PC-9 (cell line): ENCODE data around the gene MATK. TPM values are rescaled to one million over a fixed set of nuclear protein-coding genes. Genes with fewer than 3 reads are reported as not detected.

Experiments used
- BruUV-seq: library from RNA; stranded (reverse); fragments of 400-500 nt; replicated peaks from 2 replicates; lab custom pipeline; 2021; lab: Mats Ljungman, UMichigan
- CTCF ChIA-PET: fragments of 300-600 bp; sonication (Branson Sonifier 250); formaldehyde crosslinking; loops from one replicate; lab custom pipeline; 2022; ENCODE audit warnings: antibody characterized with exemption; lab: Charles Lee
- POLR2A ChIA-PET: fragments of 300-600 bp; sonication (Branson Sonifier 250); formaldehyde crosslinking; loops from one replicate; lab custom pipeline; 2022; ENCODE audit warnings: antibody characterized with exemption; ENCODE audit not compliant: unreplicated experiment; lab: Charles Lee
- DNase-seq, 2 experiments: peaks; one replicate each; pipeline versions ENCODE4 v3.0.0 to v3.0.0-alpha.2; 2015 to 2022; ENCODE audit warnings: mixed read lengths in 1 of 2
- H2AFZ ChIP-seq: fragments of 200-600 bp; sonication (generic); 2 replicates; pipeline ENCODE4 v1.8.1; 2017; ENCODE audit warnings: antibody characterized with exemption
- H3F3A ChIP-seq: fragments of 200-600 bp; sonication (generic); 2 replicates; pipeline ENCODE4 v1.8.1; 2017; ENCODE audit warnings: antibody characterized with exemption, mild to moderate bottlenecking, low read depth; ENCODE audit not compliant: insufficient read depth
- H3K27ac ChIP-seq: fragments of 200-600 bp; sonication (generic); 2 replicates; pipeline ENCODE4 v1.6.1; 2016; ENCODE audit warnings: mixed run types
- H3K27me3 ChIP-seq: fragments of 200-600 bp; sonication (generic); 2 replicates; pipeline ENCODE4 v1.6.1; 2016; ENCODE audit warnings: low read depth, mixed run types; ENCODE audit not compliant: insufficient read depth
- H3K36me3 ChIP-seq: fragments of 200-600 bp; sonication (generic); 2 replicates; pipeline ENCODE4 v1.6.1; 2016; ENCODE audit warnings: low read depth, mixed run types
- H3K4me1 ChIP-seq: fragments of 200-600 bp; sonication (generic); replicated peaks from 2 replicates; pipeline ENCODE4 v1.6.1; 2016; ENCODE audit warnings: mixed run types; ENCODE audit not compliant: insufficient read depth
- H3K4me2 ChIP-seq: fragments of 200-600 bp; sonication (generic); 2 replicates; pipeline ENCODE4 v1.6.1; 2017; ENCODE audit warnings: mixed run types
- H3K4me3 ChIP-seq: fragments of 200-600 bp; sonication (generic); 2 replicates; pipeline ENCODE4 v1.6.1; 2016; ENCODE audit warnings: mixed run types
- H3K79me2 ChIP-seq: fragments of 200-600 bp; sonication (generic); 2 replicates; pipeline ENCODE4 v1.6.1; 2017; ENCODE audit warnings: low read depth, mixed run types
- H3K9me2 ChIP-seq: fragments of 200-600 bp; sonication (generic); 2 replicates; pipeline ENCODE4 v1.8.1; 2017; ENCODE audit warnings: mild to moderate bottlenecking; ENCODE audit not compliant: insufficient read depth
- H3K9me3 ChIP-seq: fragments of 200-600 bp; sonication (generic); 2 replicates; pipeline ENCODE4 v1.8.1; 2016; ENCODE audit warnings: low read depth; ENCODE audit not compliant: insufficient read depth
- H4K20me1 ChIP-seq: fragments of 200-600 bp; sonication (generic); 2 replicates; pipeline ENCODE4 v1.8.1; 2017; ENCODE audit not compliant: insufficient read depth
- CTCF ChIP-seq: fragments of 200-600 bp; sonication (generic); conservative IDR thresholded peaks from 2 replicates; pipeline ENCODE4 v1.6.1; 2017; ENCODE audit warnings: mixed run types, antibody characterized with exemption, mild to moderate bottlenecking, moderate library complexity
- EZH2 ChIP-seq: fragments of 200-600 bp; sonication (generic); IDR thresholded peaks from 2 replicates; pipeline ENCODE4 v1.8.0; 2017; ENCODE audit warnings: antibody characterized with exemption, low read depth
- intact Hi-C: fragments of 100-400 bp; cut with micrococcal nuclease; formaldehyde crosslinking; loops from one replicate; pipeline ENCODE4 v1.10.0; 2022; ENCODE audit not compliant: unreplicated experiment
- total RNA-seq: library from RNA; stranded (reverse); gene quantifications from 2 replicates; pipeline ENCODE4 v1.2.3, GENCODE V29; 2021

Gene MATK
- total RNA-seq, 1 experiment from 2014 or later = not detected

- POLR2A ChIA-PET = no interaction called here
- intact Hi-C loops = no loop called here
- no peak overlapping the region for H3K4me2 ChIP-seq
Observed at GRCh38 chr19:3790209-3790734, 4.1 kb upstream of the MATK start.

GRCh38 chr19:3788996-3789778, 3.0 kb upstream of the MATK start:
- Histone ChIP-seq H3K79me2 (no peaks in the 10 kb centered on the region), H3K9me3 (no peaks in the 10 kb centered on the region), H3F3A (no peaks in the 10 kb centered on the region), H3K4me3 (no peak overlapping the region), H3K27ac (no peak overlapping the region), H3K4me1 (no peaks in the 10 kb centered on the region), H3K27me3 (peaks cover 8% of the 10 kb centered on the region; the same call in 1 of the 2 replicates), H3K36me3 (no peaks in the 10 kb centered on the region), H4K20me1 (no peaks in the 10 kb centered on the region), H2AFZ (no peak overlapping the region), H3K9me2 (no peaks in the 10 kb centered on the region), H3K4me2 (no peak overlapping the region)
- DNase-seq = no peak
- intact Hi-C loops = no loop called here
- TF ChIP-seq CTCF (no peak), EZH2 (no peak)
- no TSS peak for BruUV-seq
- CTCF ChIA-PET = no interaction called here
- POLR2A ChIA-PET = no interaction called here

More at GRCh38 chr19:3790209-3790734, 4.1 kb upstream of the MATK start:
- no peaks in the 10 kb centered on the region for H4K20me1 ChIP-seq
- no peak overlapping the region for H2AFZ ChIP-seq
- no peaks in the 10 kb centered on the region for H3K9me2 ChIP-seq
- H3K79me2 ChIP-seq = no peaks in the 10 kb centered on the region
- H3K4me3 ChIP-seq = no peak overlapping the region
- DNase-seq = no peak
- H3K27me3 ChIP-seq = peaks cover 8% of the 10 kb centered on the region; the same call in 1 of the 2 replicates
- no peaks in the 10 kb centered on the region for H3K4me1 ChIP-seq
- CTCF ChIA-PET = no interaction called here
- no peak overlapping the region for H3K27ac ChIP-seq
- no peaks in the 10 kb centered on the region for H3K9me3 ChIP-seq
- no TSS peak for BruUV-seq
- no peaks in the 10 kb centered on the region for H3K36me3 ChIP-seq
- TF ChIP-seq CTCF = no peak
- TF ChIP-seq EZH2 = no peak
- no peaks in the 10 kb centered on the region for H3F3A ChIP-seq

GRCh38 chr19:3785451-3785937, 687 bp downstream of the MATK start:
- ChIA-PET POLR2A (no interaction called here), CTCF (no interaction called here)
- H3K4me3 ChIP-seq = no peak overlapping the region
- no peaks in the 10 kb centered on the region for H3K4me1 ChIP-seq
- BruUV-seq = no TSS peak
- no peak for DNase-seq
- no peaks in the 10 kb centered on the region for H3K79me2 ChIP-seq
- no peaks in the 10 kb centered on the region for H3K36me3 ChIP-seq
- H3K27me3 ChIP-seq = peaks cover 5% of the 10 kb centered on the region; the same call in 1 of the 2 replicates
- no peak overlapping the region for H3K4me2 ChIP-seq
- H3F3A ChIP-seq = no peaks in the 10 kb centered on the region
- intact Hi-C loops = no loop called here
- no peaks in the 10 kb centered on the region for H4K20me1 ChIP-seq
- no peak overlapping the region for H2AFZ ChIP-seq
- no peaks in the 10 kb centered on the region for H3K9me3 ChIP-seq
- no peak overlapping the region for H3K27ac ChIP-seq
- no peak for TF ChIP-seq CTCF
- no peak for TF ChIP-seq EZH2
- H3K9me2 ChIP-seq = no peaks in the 10 kb centered on the region
